Right ventricle myocardium superior (tissue), 1 donor: ENCODE measurements around the gene WNK1. TPM values are rescaled to one million over a fixed set of nuclear protein-coding genes. Genes with fewer than 3 reads are reported as not detected.

Source experiments
- ATAC-seq: fragments of 200-7000 bp; cut with Tn5 transposase; one replicate; pipeline ENCODE4 v1.9.1; 2020; ENCODE audit warnings: mild to moderate bottlenecking; ENCODE audit not compliant: poor library complexity
- DNase-seq: peaks from one replicate; pipeline ENCODE4 v3.0.0-alpha.2; 2020
- intact Hi-C: fragments of 100-400 bp; cut with DNase I; formaldehyde crosslinking; loops from one replicate; pipeline ENCODE4 v1.11.2; 2022
- total RNA-seq: library from RNA; stranded (reverse); fragmentation: NEBNext Ultra II Directional; extraction: Animal tissue kit (Norgen Biotek cat#: 25700); gene quantifications from one replicate; pipeline ENCODE4 v1.2.1, GENCODE V29; 2021
- donor health status: DM: no; HTN: yes; CAD: no; lungs with severe emphysema.

Gene WNK1
- total RNA-seq, 1 donor from 2014 or later: 294 TPM

DNA sequence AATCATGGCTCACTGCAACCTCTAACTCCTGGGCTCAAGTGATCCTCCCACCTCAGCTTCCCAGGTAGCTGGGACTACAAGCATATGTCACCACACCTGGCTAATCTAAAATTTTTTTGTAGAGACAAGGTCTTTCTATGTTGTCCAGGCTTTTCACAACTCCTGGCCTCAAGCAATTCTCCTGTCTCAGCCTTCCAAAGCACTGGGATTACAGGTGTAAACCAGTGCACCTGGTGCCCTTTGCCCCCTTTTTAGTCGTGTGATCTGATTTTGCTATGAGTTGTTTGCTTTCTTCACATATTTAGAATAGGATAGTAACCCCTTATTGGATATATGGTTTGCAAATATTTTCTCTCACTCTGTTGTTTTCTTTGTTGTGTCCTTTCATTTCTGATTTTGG is 198.8 kb downstream of the WNK1 start:
- intact Hi-C loops: loop anchor here (2.0 to 5.0 kb wide), 2 partner anchors 24 to 384 kb away; no protein-coding TSS in a partner anchor
- no peak for ATAC-seq
- no peak for DNase-seq

DNA sequence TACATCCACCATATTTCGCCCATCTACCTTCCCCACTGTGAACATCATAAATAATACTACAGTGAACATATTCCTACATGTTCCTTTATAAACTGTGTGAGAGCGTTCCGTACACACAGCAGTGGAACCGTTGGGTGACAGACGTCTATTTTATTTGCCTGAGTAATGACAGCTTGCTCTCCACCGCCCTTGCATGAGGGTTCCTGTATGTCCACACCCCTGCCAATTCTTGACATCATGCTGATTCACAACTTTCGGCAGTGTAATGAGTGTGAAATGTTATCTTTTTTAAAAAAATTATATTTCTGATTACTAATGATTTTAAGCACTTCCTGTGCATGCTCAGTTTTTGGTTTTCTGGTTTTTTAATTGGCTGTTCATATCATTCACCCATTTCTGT is 201.4 kb downstream of the WNK1 start:
- intact Hi-C loops: loop anchor here (5.0 kb wide), 1 partner anchor 386 kb away; no protein-coding TSS in a partner anchor
- ATAC-seq (no peak), DNase-seq (no peak)

DNA sequence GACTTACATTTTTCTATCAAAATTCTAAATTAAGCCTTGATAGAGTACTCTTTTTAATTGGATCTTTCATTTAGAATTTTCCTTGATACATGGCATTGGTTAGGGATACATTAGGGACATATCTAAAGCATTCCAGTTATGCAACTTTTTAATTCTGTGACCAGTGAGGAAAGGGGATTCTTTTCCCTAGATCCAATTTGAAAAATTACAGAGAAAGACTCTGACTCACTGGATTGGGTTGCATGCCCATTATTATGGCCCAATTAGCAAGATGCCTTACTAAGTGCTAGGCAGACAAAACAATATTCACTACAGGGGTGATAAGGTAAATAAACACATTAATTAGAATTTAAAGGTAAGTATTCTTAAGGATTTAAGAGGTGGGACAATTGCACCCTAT is 202.4 kb downstream of the WNK1 start:
- ATAC-seq (no peak), DNase-seq (no peak)
- intact Hi-C loops: loop anchor here (5.0 kb wide), 1 partner anchor 387 kb away; no protein-coding TSS in a partner anchor

DNA sequence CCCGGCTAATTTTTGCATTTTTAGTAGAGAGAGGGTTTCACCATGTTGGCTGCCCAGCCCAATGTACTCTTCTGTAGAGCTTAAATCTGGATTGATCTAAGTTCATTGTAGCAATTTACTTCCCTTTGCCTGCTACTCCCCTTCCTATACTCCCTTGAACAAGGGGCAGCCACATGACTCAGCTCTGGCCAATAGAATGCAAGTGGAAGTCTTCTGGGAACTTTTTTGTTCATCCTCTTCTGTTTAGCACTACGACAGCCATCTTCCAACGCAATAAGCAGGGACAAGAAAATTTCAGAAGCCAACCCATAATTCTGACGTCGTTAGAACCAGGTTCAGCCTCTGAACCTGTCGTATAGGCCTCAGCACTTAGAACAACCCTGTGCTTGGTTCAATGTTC is 203.6 kb downstream of the WNK1 start:
- no peak for ATAC-seq
- intact Hi-C loops: no loop called here
- DNase-seq: no peak

DNA sequence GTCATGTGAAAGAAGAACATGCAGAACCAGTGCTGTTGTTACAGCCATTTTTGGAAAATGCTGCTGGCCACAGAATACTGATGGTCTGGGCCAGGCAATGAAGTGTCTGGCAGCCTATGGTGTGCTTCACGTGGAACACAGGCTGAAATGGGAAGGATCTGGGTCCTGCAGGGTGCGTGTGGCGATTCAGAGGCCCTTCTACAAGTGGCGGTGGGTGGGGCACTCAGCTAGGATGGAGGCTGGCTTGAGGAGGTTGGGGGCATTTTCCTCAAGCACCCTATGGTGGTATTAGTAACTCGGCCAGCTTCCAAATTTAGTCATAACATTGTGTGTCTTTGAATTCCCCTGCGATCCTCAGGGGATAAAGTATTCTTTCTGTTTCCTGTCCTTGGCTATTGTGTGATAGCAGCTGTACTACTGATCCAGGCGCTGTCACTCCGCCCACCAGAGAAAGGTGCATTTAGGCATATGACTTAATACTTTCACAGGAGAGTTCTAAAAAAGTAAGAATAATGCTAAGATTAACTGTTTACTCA is 206.3 kb downstream of the WNK1 start:
- no peak for ATAC-seq
- intact Hi-C loops: no loop called here
- DNase-seq: no peak

Other genes starting within 250 kb of the WNK1 start
- 12.6 TPM for gene NINJ2, start 89.1 kb upstream of the WNK1 start, total RNA-seq
- gene RAD52, start 197.1 kb downstream of the WNK1 start, total RNA-seq: 6.5 TPM
- gene ERC1, start 238.6 kb downstream of the WNK1 start, total RNA-seq: 46.6 TPM